ENCODE data around the gene ATXN1.

GRCh38 chr6:16736856-16737775, 24.1 kb downstream of the ATXN1 start:
- TF ChIP-seq POLR2A (IDR thresholded peaks at IDR 0.05) (no peak), CTCF (IDR thresholded peaks at IDR 0.05) (no peak)

Measured in lower leg skin (tissue), 3 donors.